HepG2 (cell line): ENCODE results near the gene INTS4. TPM values are rescaled to one million over a fixed set of nuclear protein-coding genes. Genes with fewer than 3 reads are reported as not detected.

Experiments
- EEA1 ChIP-seq: sonication (generic); formaldehyde crosslinking; IDR thresholded peaks from 2 replicates; pipeline ENCODE4 v1.5.1; 2020; ENCODE audit warnings: mild to moderate bottlenecking, missing genetic modification reagents, borderline replicate concordance
- FOXP1 ChIP-seq, 2 experiments: fragments of 450-650 bp in 1 of 2; IDR thresholded peaks; 2 replicates each; pipeline ENCODE4 v1.6.1; 2017 to 2018; ENCODE audit warnings: antibody characterized with exemption in 1 of 2
- KLF12 ChIP-seq: sonication (generic); formaldehyde crosslinking; IDR thresholded peaks from 2 replicates; pipeline ENCODE4 v1.4.0; 2020; ENCODE audit warnings: missing genetic modification reagents, borderline replicate concordance
- NFIB ChIP-seq: sonication (generic); formaldehyde crosslinking; IDR thresholded peaks from 2 replicates; pipeline ENCODE4 v1.9.0; 2021; ENCODE audit warnings: missing genetic modification reagents, mild to moderate bottlenecking, borderline replicate concordance
- PLRG1 ChIP-seq: fragments of 450-650 bp; conservative IDR thresholded peaks from 2 replicates; pipeline ENCODE4 v1.6.1; 2016
- POLR2G ChIP-seq: fragments of 200-400 bp; formaldehyde crosslinking; IDR thresholded peaks from 2 replicates; pipeline ENCODE4 v1.6.1; 2018; ENCODE audit warnings: mild to moderate bottlenecking, low read depth, low read length, moderate library complexity
- SALL2 ChIP-seq: sonication (generic); formaldehyde crosslinking; IDR thresholded peaks from 2 replicates; pipeline ENCODE4 v1.8.1; 2023; ENCODE audit warnings: mild to moderate bottlenecking, missing genetic modification reagents, inconsistent platforms
- ZHX2 ChIP-seq, 2 experiments: sonication (generic) in 1 of 2; formaldehyde crosslinking in 1 of 2; IDR thresholded peaks; 2 replicates each; pipeline versions ENCODE4 v1.6.1 to v1.9.0; 2014 to 2022; ENCODE audit warnings: antibody characterized with exemption in 1 of 2, borderline replicate concordance in 1 of 2, inconsistent platforms in 1 of 2, low read depth in 1 of 2, missing genetic modification reagents in 1 of 2
- ZNF296 ChIP-seq: sonication (generic); formaldehyde crosslinking; conservative IDR thresholded peaks from 2 replicates; pipeline ENCODE4 v1.5.0; 2020; ENCODE audit warnings: mild to moderate bottlenecking, missing genetic modification reagents
- ZNF503 ChIP-seq: sonication (generic); formaldehyde crosslinking; IDR thresholded peaks from 2 replicates; pipeline ENCODE4 v1.4.0; 2020; ENCODE audit warnings: missing genetic modification reagents
- ZNF687 ChIP-seq: sonication (generic); formaldehyde crosslinking; IDR thresholded peaks from 2 replicates; pipeline ENCODE4 v1.5.1; 2020; ENCODE audit warnings: mild to moderate bottlenecking, missing genetic modification reagents, moderate library complexity
- ZSCAN25 ChIP-seq: sonication (generic); formaldehyde crosslinking; IDR thresholded peaks from 2 replicates; pipeline ENCODE4 v1.8.0; 2022; ENCODE audit warnings: mild to moderate bottlenecking, missing genetic modification reagents
- polyA plus RNA-seq, 8 experiments: library from polyadenylated mRNA; depleted of rRNA in 3 of 8; stranded (reverse) in 7 of 8; unstranded in 1 of 8; fragments of >200 nt; fragmentation: Illumina TruSeq in 4 of 8; extraction: Trizol in 4 of 8; gene quantifications; 2 replicates each; pipeline versions ENCODE4 v1.2.1 to v1.2.3, GENCODE V29; 2011 to 2016; ENCODE audit warnings: low read depth in 4 of 8, missing spikeins in 1 of 8, mixed read lengths in 1 of 8; ENCODE audit not compliant: insufficient read depth in 1 of 8
- total RNA-seq, 5 experiments: library from RNA; depleted of rRNA; stranded (reverse); fragments of >200 nt; fragmentation: Illumina TruSeq; extraction: Trizol; gene quantifications; 2 replicates each; pipeline ENCODE4 v1.2.3, GENCODE V29; 2016; ENCODE audit warnings: low read depth in 1 of 5

The INTS4 gene
- total and polyA plus RNA-seq, 2 of the 13 experiments (the other 11 are each of a cell fraction or from before 2014, with no cell fraction given), result 37.3 to 44.8 TPM

- TF ChIP-seq EEA1 (no peak), SALL2 (0 out of 2 replicates have a peak, but pooled peaks have one; percentile 24), NFIB (CRISPR knock-in tag) (no peak), PLRG1 (no peak), KLF12 (no peak), ZNF687 (CRISPR knock-in tag) (peak; percentile 84), ZSCAN25 (CRISPR knock-in tag) (peak; percentile 34; the same call in 1 of the 2 replicates), ZHX2 (IDR thresholded peaks at IDR 0.05; ENCODE audit: low read depth) (no peak), ZHX2 (CRISPR knock-in tag; IDR thresholded peaks at IDR 0.05; ENCODE audit: borderline replicate concordance) (no peak), FOXP1 (IDR thresholded peaks at IDR 0.05) (no peak), FOXP1 (CRISPR knock-in tag; IDR thresholded peaks at IDR 0.05) (peak; percentile 38; the same call in 1 of the 2 replicates), ZNF296 (0 out of 2 replicates have a peak, but pooled peaks have one; percentile 38), POLR2G (no peak), ZNF503 (no peak)
These were observed 44.3 kb upstream of the INTS4 start (continued) for GRCh38 chr11:78038697-78039313.
